T-cell (primary cell): ENCODE measurements around the gene MIEF1. TPM values are rescaled to one million over a fixed set of nuclear protein-coding genes. Genes with fewer than 3 reads are reported as not detected.

Source experiments
- ATAC-seq, 4 experiments: fragments of 200-7000 bp in 3 of 4; fragments of 150-1000 bp in 1 of 4; cut with Tn5 transposase; replicated peaks in 1 of 4; 1 replicate in 3 of 4; 2 replicates in 1 of 4; pipeline ENCODE4 v1.10.0; 2021; ENCODE audit warnings: moderate library complexity in 3 of 4, mild to moderate bottlenecking in 2 of 4, moderate number of reproducible peaks in 1 of 4
- CTCF ChIA-PET, 2 donors: fragments of 300-600 bp; sonication (Branson Sonifier 250); formaldehyde crosslinking; loops; one replicate each; lab custom pipeline; 2022; ENCODE audit warnings: antibody characterized with exemption in 2 of 2; lab: Charles Lee
- POLR2A ChIA-PET, 2 donors: fragments of 300-600 bp; sonication (Branson Sonifier 250); formaldehyde crosslinking; loops; one replicate each; lab custom pipeline; 2022; ENCODE audit warnings: antibody characterized with exemption in 2 of 2; lab: Charles Lee
- DNase-seq, 35 experiments: peaks; one replicate each; pipeline versions ENCODE4 v3.0.0 to v3.0.0-alpha.2; 2013 to 2023
- H3K27ac ChIP-seq: one replicate; pipeline ENCODE4 v1.5.1; 2013; ENCODE audit warnings: low read length
- H3K27me3 ChIP-seq, 2 experiments: replicated peaks in 1 of 2; 1 replicate in 1 of 2; 2 replicates in 1 of 2; pipeline versions ENCODE4 v1.6.1 to v1.7.0; 2013; ENCODE audit warnings: low read length in 1 of 2, mixed read lengths in 1 of 2; ENCODE audit not compliant: control insufficient read depth in 2 of 2, insufficient read depth in 2 of 2; ENCODE audit errors: extremely low read depth in 1 of 2
- H3K36me3 ChIP-seq, 2 donors: 1 replicate in 1 of 2; 2 replicates in 1 of 2; pipeline versions ENCODE4 v1.6.1 to v1.7.0; 2013; ENCODE audit warnings: low read length in 1 of 2; ENCODE audit not compliant: control insufficient read depth in 2 of 2, insufficient read depth in 1 of 2; ENCODE audit errors: extremely low read depth in 1 of 2
- H3K4me1 ChIP-seq, 2 experiments: 1 replicate in 1 of 2; 2 replicates in 1 of 2; pipeline versions ENCODE4 v1.6.1 to v1.7.0; 2013; ENCODE audit warnings: low read length in 2 of 2, mixed read lengths in 1 of 2; ENCODE audit not compliant: insufficient read depth in 2 of 2, control insufficient read depth in 1 of 2; ENCODE audit errors: extremely low read depth in 1 of 2
- H3K4me3 ChIP-seq, 2 donors: 1 replicate in 1 of 2; 2 replicates in 1 of 2; pipeline versions ENCODE4 v1.5.1 to v1.7.0; 2013; ENCODE audit warnings: mild to moderate bottlenecking in 2 of 2, low read length in 1 of 2, moderate library complexity in 1 of 2; ENCODE audit not compliant: control insufficient read depth in 1 of 2; ENCODE audit errors: extremely low read depth in 1 of 2
- H3K9me3 ChIP-seq: 2 replicates; pipeline ENCODE4 v1.7.0; 2013
- H3K27ac Mint-ChIP-seq, 2 donors: one replicate each; pipeline ENCODE4 v1.8.0; 2020 to 2021; ENCODE audit warnings: mild to moderate bottlenecking in 2 of 2, mixed read lengths in 2 of 2
- H3K27me3 Mint-ChIP-seq, 2 donors: one replicate each; pipeline ENCODE4 v1.8.0; 2021 to 2022; ENCODE audit warnings: mixed read lengths in 2 of 2
- H3K36me3 Mint-ChIP-seq: one replicate; pipeline ENCODE4 v1.8.0; 2021; ENCODE audit warnings: mixed read lengths
- H3K4me1 Mint-ChIP-seq, 3 donors: one replicate each; pipeline ENCODE4 v1.8.0; 2020 to 2022; ENCODE audit warnings: mixed read lengths in 3 of 3, mild to moderate bottlenecking in 1 of 3
- H3K4me3 Mint-ChIP-seq, 3 donors: one replicate each; pipeline ENCODE4 v1.8.0; 2020 to 2022; ENCODE audit warnings: mild to moderate bottlenecking in 3 of 3, mixed read lengths in 3 of 3, moderate library complexity in 3 of 3
- H3K9me3 Mint-ChIP-seq, 3 donors: one replicate each; pipeline ENCODE4 v1.8.0; 2020 to 2022; ENCODE audit warnings: mixed read lengths in 3 of 3
- WGBS: methylation state at CpG from one replicate; pipeline ENCODE4 v1.1.5; 2013; ENCODE audit warnings: missing lambda C conversion rate; ENCODE audit not compliant: insufficient coverage; 5-methylcytosine and 5-hydroxymethylcytosine counted together
- total RNA-seq, 35 experiments: library from RNA in 6 of 35; stranded (reverse) in 6 of 35; fragments of 120-200 nt in 1 of 35; gene quantifications; one replicate each; pipeline versions ENCODE4 v1.2.1 to v1.2.4 and lab custom pipeline; 2013 to 2026

MIEF1 gene
- total RNA-seq, 5 donors from 2014 or later (not counting 1 experiment from before 2014, with no cell fraction given) = 19.7 to 44.1 (median 38.5) TPM

DNA sequence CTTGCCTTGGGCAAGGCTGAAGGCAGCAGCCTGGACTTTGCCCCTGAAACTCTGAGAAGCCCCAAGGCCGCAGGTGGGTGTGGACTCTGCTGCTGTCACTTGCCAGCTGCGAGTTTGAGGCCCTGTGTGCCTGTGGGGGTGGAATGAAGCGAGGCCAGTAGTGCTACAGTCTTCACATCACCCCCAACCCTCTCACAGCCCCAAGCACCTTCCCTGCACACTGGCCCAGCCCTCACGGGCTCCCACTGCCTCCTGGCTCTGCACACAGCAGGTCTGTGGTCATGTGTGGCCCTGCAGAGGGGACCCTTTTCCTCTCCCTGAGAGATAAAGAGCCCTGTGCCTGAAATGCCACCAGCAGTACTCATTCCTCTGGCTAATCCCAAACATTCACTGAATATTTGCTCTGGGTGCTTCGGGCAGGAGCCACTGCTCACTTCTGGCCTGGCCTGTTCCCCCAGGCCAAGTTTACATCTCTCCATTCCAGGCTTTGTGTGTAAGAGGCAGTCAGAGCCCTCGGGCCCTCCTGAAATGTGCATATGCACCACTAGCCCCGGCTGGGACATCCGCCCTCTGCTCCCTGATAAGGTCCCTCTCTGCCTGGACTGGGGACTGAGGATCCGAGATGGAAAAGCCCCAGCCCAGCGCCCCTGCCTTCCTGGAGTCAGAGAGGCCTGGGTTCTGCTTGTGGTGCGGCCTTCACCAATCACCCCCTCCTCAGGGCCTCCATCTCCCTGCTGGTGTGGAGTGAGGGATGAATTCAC is 27.6 kb upstream of the MIEF1 start:
- peaks cover 21 to 26% (median 24%) of the 10 kb centered on the region in 3 donors for H3K4me1 Mint-ChIP-seq

GRCh38 chr22:39475337-39475736 is 26.8 kb upstream of the MIEF1 start:
- H3K27ac Mint-ChIP-seq = no peak overlapping the region

More for the DNA sequence above, 27.6 kb upstream of the MIEF1 start:
- ChIA-PET CTCF (interaction anchor here in 1 of 2 donors (0.6 kb wide), 1 partner anchor 835 kb away, joined by 6 read pairs; no protein-coding TSS in a partner anchor), POLR2A (no interaction called here)
- no peak overlapping the region for H3K27ac ChIP-seq
- Mint-ChIP-seq H3K4me3 (no peak overlapping the region), H3K27ac (no peak overlapping the region), H3K27me3 (no peaks in the 10 kb centered on the region), H3K36me3 (no peaks in the 10 kb centered on the region), H3K9me3 (no peaks in the 10 kb centered on the region)
- H3K4me1 ChIP-seq = peaks cover 6 to 23% of the 10 kb centered on the region in 2 experiments
- no peak overlapping the region for H3K4me3 ChIP-seq
- H3K36me3 ChIP-seq = no peaks in the 10 kb centered on the region
- WGBS = 83% methylated on average over 4 of the region's 11 CpGs
- ATAC-seq (no peak), DNase-seq (no peak)
- no peaks in the 10 kb centered on the region for H3K9me3 ChIP-seq
- peaks cover 0 to 23% of the 10 kb centered on the region in 2 experiments for H3K27me3 ChIP-seq

GRCh38 chr22:39475902-39476301 is 26.2 kb upstream of the MIEF1 start:
- CTCF ChIA-PET = no interaction called here
- H3K36me3 Mint-ChIP-seq = no peaks in the 10 kb centered on the region
- peaks cover 0 to 19% of the 10 kb centered on the region in 2 experiments for H3K27me3 ChIP-seq
- ATAC-seq (no peak), DNase-seq (no peak)
- no peak overlapping the region for H3K27ac ChIP-seq
- H3K27me3 Mint-ChIP-seq = no peaks in the 10 kb centered on the region
- H3K9me3 ChIP-seq = no peaks in the 10 kb centered on the region
- peaks cover 6 to 23% of the 10 kb centered on the region in 2 experiments for H3K4me1 ChIP-seq
- no peak overlapping the region for H3K4me3 Mint-ChIP-seq
- no peak overlapping the region for H3K4me3 ChIP-seq
- no peaks in the 10 kb centered on the region for H3K9me3 Mint-ChIP-seq
- 95% methylated on average over 2 of the region's 3 CpGs for WGBS
- no peak overlapping the region for H3K27ac Mint-ChIP-seq
- H3K4me1 Mint-ChIP-seq = peaks cover 19 to 21% (median 21%) of the 10 kb centered on the region in 3 donors
- POLR2A ChIA-PET = no interaction called here
- no peaks in the 10 kb centered on the region for H3K36me3 ChIP-seq

More at GRCh38 chr22:39475337-39475736, 26.8 kb upstream of the MIEF1 start:
- ChIA-PET CTCF (interaction anchor here in 1 of 2 donors (0.6 kb wide), 1 partner anchor 834 kb away, joined by 6 read pairs; no protein-coding TSS in a partner anchor), POLR2A (no interaction called here)
- Histone ChIP-seq H3K27ac (no peak overlapping the region), H3K4me1 (peaks cover 6 to 23% of the 10 kb centered on the region in 2 experiments), H3K36me3 (no peaks in the 10 kb centered on the region), H3K9me3 (no peaks in the 10 kb centered on the region), H3K27me3 (peaks cover 0 to 17% of the 10 kb centered on the region in 2 experiments), H3K4me3 (no peak overlapping the region)
- Mint-ChIP-seq H3K9me3 (no peaks in the 10 kb centered on the region), H3K36me3 (no peaks in the 10 kb centered on the region), H3K4me1 (peaks cover 21 to 23% (median 21%) of the 10 kb centered on the region in 3 donors), H3K27me3 (no peaks in the 10 kb centered on the region), H3K4me3 (no peak overlapping the region)
- WGBS = 84% methylated on average over 7 of the region's 9 CpGs
- DNase-seq (no peak), ATAC-seq (no peak)

DNA sequence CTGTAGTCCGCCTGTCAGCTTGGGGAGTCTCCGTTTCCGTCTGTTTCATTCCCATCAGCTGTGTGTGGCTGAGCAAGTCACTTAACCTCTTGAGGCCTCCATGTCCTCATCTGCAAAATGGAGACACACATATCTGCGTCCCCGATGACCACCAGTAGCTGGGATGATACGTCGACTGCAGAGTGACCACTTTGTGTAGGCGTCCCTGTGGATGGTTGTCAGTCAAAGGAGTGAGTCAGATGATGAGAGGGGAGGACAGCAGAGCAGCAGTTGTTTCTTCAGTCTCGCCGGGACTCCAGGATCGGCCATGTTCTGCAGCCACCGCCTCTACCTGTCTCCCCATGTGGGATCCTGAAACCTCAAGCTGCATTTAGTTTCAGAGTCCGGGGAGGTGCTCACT is 25.4 kb upstream of the MIEF1 start:
- peaks cover 15 to 16% (median 15%) of the 10 kb centered on the region in 3 donors for H3K4me1 Mint-ChIP-seq
- H3K4me3 ChIP-seq = no peak overlapping the region
- peaks cover 0 to 24% of the 10 kb centered on the region in 2 experiments for H3K27me3 ChIP-seq
- H3K27ac Mint-ChIP-seq = no peak overlapping the region
- POLR2A ChIA-PET = no interaction called here
- H3K27ac ChIP-seq = no peak overlapping the region
- H3K27me3 Mint-ChIP-seq = no peaks in the 10 kb centered on the region
- H3K9me3 Mint-ChIP-seq = no peaks in the 10 kb centered on the region
- ATAC-seq (no peak), DNase-seq (no peak)
- no peak overlapping the region for H3K4me3 Mint-ChIP-seq
- CTCF ChIA-PET = no interaction called here
- H3K36me3 ChIP-seq = no peaks in the 10 kb centered on the region
- peaks cover 5 to 16% of the 10 kb centered on the region in 2 experiments for H3K4me1 ChIP-seq
- H3K9me3 ChIP-seq = no peaks in the 10 kb centered on the region
- WGBS = 86% methylated on average over 12 of the region's 13 CpGs
- H3K36me3 Mint-ChIP-seq = no peaks in the 10 kb centered on the region

DNA sequence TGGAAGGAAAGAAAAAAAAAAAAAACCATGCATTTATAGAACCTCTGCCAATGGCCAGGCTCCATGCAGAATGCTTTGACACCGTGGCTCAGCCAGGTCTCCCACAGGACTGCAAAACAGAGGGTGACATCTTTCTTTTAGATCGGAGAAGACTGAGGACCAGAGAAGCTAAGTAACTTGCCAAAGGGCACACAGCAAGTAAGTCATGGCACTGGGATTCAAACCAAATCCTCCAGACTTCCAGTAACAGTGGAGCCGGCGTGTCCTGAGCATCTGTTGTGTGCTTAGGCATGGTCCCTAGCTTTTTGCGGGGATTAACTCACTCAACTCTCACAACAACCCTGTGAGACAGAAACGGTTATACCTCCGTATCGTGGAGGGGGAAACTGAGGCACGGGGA is 24.5 kb upstream of the MIEF1 start:
- Histone ChIP-seq H3K27ac (no peak overlapping the region), H3K27me3 (peaks cover 0 to 24% of the 10 kb centered on the region in 2 experiments), H3K4me1 (peaks cover 0 to 7% of the 10 kb centered on the region in 2 experiments), H3K4me3 (no peak overlapping the region), H3K9me3 (no peaks in the 10 kb centered on the region), H3K36me3 (no peaks in the 10 kb centered on the region)
- ChIA-PET CTCF (interaction anchor here in 1 of 2 donors (0.7 kb wide), 1 partner anchor 668 kb away, joined by 3 read pairs; no protein-coding TSS in a partner anchor), POLR2A (no interaction called here)
- no peaks in the 10 kb centered on the region for H3K9me3 Mint-ChIP-seq
- H3K27me3 Mint-ChIP-seq = no peaks in the 10 kb centered on the region
- DNase-seq (no peak), ATAC-seq (no peak)
- no peak overlapping the region for H3K27ac Mint-ChIP-seq
- H3K4me3 Mint-ChIP-seq = no peak overlapping the region
- no peaks in the 10 kb centered on the region for H3K36me3 Mint-ChIP-seq
- peaks cover 6 to 7% (median 6%) of the 10 kb centered on the region in 3 donors for H3K4me1 Mint-ChIP-seq
- WGBS = 89% methylated on average over 5 of the region's 9 CpGs

DNA sequence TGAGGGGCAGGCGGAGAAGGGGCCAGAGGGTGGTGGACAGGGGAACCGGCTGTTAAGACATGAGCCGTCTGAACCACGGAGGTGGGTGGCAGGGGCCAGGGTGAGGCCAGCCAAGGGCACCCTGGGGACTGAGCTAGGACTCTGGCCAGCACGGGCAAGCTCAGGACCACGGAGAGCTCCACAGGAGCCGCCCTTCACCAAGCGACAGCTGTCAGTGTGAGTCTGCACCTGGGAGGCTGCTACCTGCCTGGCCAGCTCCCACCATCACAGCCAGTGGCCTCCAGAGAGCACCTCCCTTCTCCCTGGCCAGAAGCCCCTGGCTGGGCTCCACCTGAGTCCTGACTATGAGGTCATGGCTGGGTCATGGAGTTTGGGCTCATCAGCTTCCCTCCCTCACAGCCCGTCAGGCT is 23.6 kb upstream of the MIEF1 start:
- H3K4me1 Mint-ChIP-seq = no peaks in the 10 kb centered on the region
- Histone ChIP-seq H3K4me1 (no peaks in the 10 kb centered on the region), H3K27me3 (peaks cover 0 to 27% of the 10 kb centered on the region in 2 experiments), H3K36me3 (no peaks in the 10 kb centered on the region), H3K4me3 (no peak overlapping the region), H3K9me3 (no peaks in the 10 kb centered on the region), H3K27ac (no peak overlapping the region)
- ATAC-seq (no peak), DNase-seq (peak in 3 of 35 experiments; percentile 17 to 36 (median 22))
- no peak overlapping the region for H3K4me3 Mint-ChIP-seq
- ChIA-PET POLR2A (no interaction called here), CTCF (interaction anchor here in 1 of 2 donors (0.6 kb wide), 1 partner anchor 1184 kb away, joined by 14 read pairs; no protein-coding TSS in a partner anchor)
- H3K9me3 Mint-ChIP-seq = no peaks in the 10 kb centered on the region
- WGBS = 60% methylated on average over 1 of the region's 9 CpGs
- H3K27ac Mint-ChIP-seq = no peak overlapping the region
- H3K36me3 Mint-ChIP-seq = no peaks in the 10 kb centered on the region
- no peaks in the 10 kb centered on the region for H3K27me3 Mint-ChIP-seq
